ENCODE results near the gene FCHSD2. TPM values are rescaled to one million over a fixed set of nuclear protein-coding genes. Genes with fewer than 3 reads are reported as not detected.
"Not testable (repeated sequence)": the region's sequence is repeated elsewhere in the genome, so short reads cannot be mapped to it uniquely, and the experiment has no call there.

The FCHSD2 gene
- polyA plus RNA-seq, 3 donors: 14.5 to 43.5 (median 16.6) TPM

- WGBS (ENCODE audit: insufficient coverage): 0% methylated on average over 2 of the region's 4 CpGs
- H3K27me3 Mint-ChIP-seq (ENCODE audit: low read depth in 3 of 3): no peaks in the 10 kb centered on the region
- DNase-seq: peak; percentile 78 to 91 (median 82)
- H3K4me3 Mint-ChIP-seq: peak overlapping the region in 1 of 2 donors; percentile 59
- intact Hi-C loops (cut with micrococcal nuclease): loop anchor here in 1 of 2 donors (10.0 kb wide), 1 partner anchor 54 kb away; no protein-coding TSS in a partner anchor
- H3K36me3 Mint-ChIP-seq: peaks cover 29 to 32% of the 10 kb centered on the region in 2 donors
- H4K20me1 ChIP-seq (ENCODE audit: insufficient read depth, low read length): no peaks in the 10 kb centered on the region
- H3K9me3 Mint-ChIP-seq: peaks cover 23 to 45% (median 34%) of the 10 kb centered on the region in 7 donors
- H3K4me1 Mint-ChIP-seq: peaks cover 35% of the 10 kb centered on the region
- H2AFZ ChIP-seq (ENCODE audit: insufficient read depth, low read depth, low read length, poor library complexity, severe bottlenecking): peak overlapping the region; percentile 3
- H3K27ac ChIP-seq (ENCODE audit: low read depth in 1 of 2, low read length in 2 of 2): peak overlapping the region; percentile 75
- H3K4me3 ChIP-seq (replicated peaks in 1 of 3; ENCODE audit: low read depth in 2 of 3, low read length in 3 of 3): peak overlapping the region in 1 of 3 experiments; percentile 34
- H3K36me3 ChIP-seq (replicated peaks in 1 of 2; ENCODE audit: control insufficient read depth in 1 of 2, insufficient read depth in 2 of 2, low read length in 2 of 2): peaks cover 2 to 11% of the 10 kb centered on the region in 2 donors
- peak overlapping the region; percentile 46 for H3K4me2 ChIP-seq (replicated peaks; ENCODE audit: extremely low read depth, low read length, poor library complexity, severe bottlenecking)
- no peaks in the 10 kb centered on the region for H3K27me3 ChIP-seq (ENCODE audit: control insufficient read depth in 2 of 2, insufficient read depth in 2 of 2, low read length in 2 of 2)
- no peak overlapping the region for H3K9ac ChIP-seq (ENCODE audit: insufficient read depth, low read length, poor library complexity, severe bottlenecking)
- peaks cover 80% of the 10 kb centered on the region for H3K79me2 ChIP-seq (ENCODE audit: insufficient read depth, low read length)
- H3K9me3 ChIP-seq (replicated peaks in 1 of 2; ENCODE audit: control insufficient read depth in 1 of 2, insufficient read depth in 1 of 2, low read length in 2 of 2): peaks cover 15 to 18% of the 10 kb centered on the region in 2 donors
- H3K4me1 ChIP-seq (ENCODE audit: control insufficient read depth in 1 of 2, insufficient read depth in 2 of 2, low read length in 2 of 2): peaks cover 38% of the 10 kb centered on the region in 2 donors
- H3K27ac Mint-ChIP-seq: peak overlapping the region; percentile 86 to 97 (median 91)
- no peak for TF ChIP-seq CTCF (IDR thresholded peaks at IDR 0.05)
Measured at GRCh38 chr11:73028611-73029010, 113.5 kb downstream of the FCHSD2 start.

GRCh38 chr11:73027840-73028239 is 114.3 kb downstream of the FCHSD2 start:
- H3K4me3 ChIP-seq (replicated peaks in 1 of 3; ENCODE audit: low read depth in 2 of 3, low read length in 3 of 3): peak overlapping the region in 1 of 3 experiments; percentile 12
- Mint-ChIP-seq H3K27ac (peak overlapping the region; percentile 86 to 97 (median 91)), H3K9me3 (peaks cover 23 to 45% (median 34%) of the 10 kb centered on the region in 7 donors), H3K36me3 (peaks cover 29 to 33% of the 10 kb centered on the region in 2 donors), H3K4me1 (peaks cover 35% of the 10 kb centered on the region)
- H3K36me3 ChIP-seq (replicated peaks in 1 of 2; ENCODE audit: control insufficient read depth in 1 of 2, insufficient read depth in 2 of 2, low read length in 2 of 2): peaks cover 2 to 11% of the 10 kb centered on the region in 2 donors
- not testable (repeated sequence) for H3K9ac ChIP-seq (ENCODE audit: insufficient read depth, low read length, poor library complexity, severe bottlenecking); H4K20me1 ChIP-seq (ENCODE audit: insufficient read depth, low read length); H2AFZ ChIP-seq (ENCODE audit: insufficient read depth, low read depth, low read length, poor library complexity, severe bottlenecking); H3K4me3 Mint-ChIP-seq; DNase-seq; H3K4me2 ChIP-seq (replicated peaks; ENCODE audit: extremely low read depth, low read length, poor library complexity, severe bottlenecking); H3K27me3 Mint-ChIP-seq (ENCODE audit: low read depth in 3 of 3); H3K27me3 ChIP-seq (ENCODE audit: control insufficient read depth in 2 of 2, insufficient read depth in 2 of 2, low read length in 2 of 2)
- intact Hi-C loops (cut with micrococcal nuclease): loop anchor here in 1 of 2 donors (10.0 kb wide), 1 partner anchor 53 kb away; no protein-coding TSS in a partner anchor
- H3K79me2 ChIP-seq (ENCODE audit: insufficient read depth, low read length): peaks cover 82% of the 10 kb centered on the region
- H3K9me3 ChIP-seq (replicated peaks in 1 of 2; ENCODE audit: control insufficient read depth in 1 of 2, insufficient read depth in 1 of 2, low read length in 2 of 2): peaks cover 15 to 18% of the 10 kb centered on the region in 2 donors
- peak overlapping the region; percentile 75 for H3K27ac ChIP-seq (ENCODE audit: low read depth in 1 of 2, low read length in 2 of 2)
- H3K4me1 ChIP-seq (ENCODE audit: control insufficient read depth in 1 of 2, insufficient read depth in 2 of 2, low read length in 2 of 2): peaks cover 38% of the 10 kb centered on the region in 2 donors
- 100% methylated on average over 1 of the region's 2 CpGs for WGBS (ENCODE audit: insufficient coverage)

All from CD14-positive monocyte (primary cell).